Naive thymus-derived CD4-positive, alpha-beta T cell (primary cell): Measurements from ENCODE around the gene PDXP. TPM values are rescaled to one million over a fixed set of nuclear protein-coding genes. Genes with fewer than 3 reads are reported as not detected.
"Not testable (repeated sequence)": the region's sequence is repeated elsewhere in the genome, so short reads cannot be mapped to it uniquely, and the experiment has no call there.

Source experiments
- ATAC-seq: fragments of 150-1000 bp; cut with Tn5 transposase; 2 replicates; pipeline ENCODE4 v1.10.0; 2021; ENCODE audit warnings: mild to moderate bottlenecking, moderate library complexity
- CTCF ChIA-PET: fragments of 350-600 bp; sonication (Branson Sonifier 250); formaldehyde crosslinking; loops from one replicate; lab custom pipeline; 2021; ENCODE audit warnings: antibody characterized with exemption; lab: Charles Lee
- POLR2A ChIA-PET: fragments of 350-600 bp; sonication (Branson Sonifier 250); formaldehyde crosslinking; loops from one replicate; lab custom pipeline; 2021; ENCODE audit warnings: antibody characterized with exemption, inconsistent platforms; lab: Charles Lee
- DNase-seq, 9 donors: peaks; one replicate each; pipeline versions ENCODE4 v3.0.0 to v3.0.0-alpha.2; 2020 to 2022; ENCODE audit warnings: mixed read lengths in 1 of 9
- H3K27ac ChIP-seq: one replicate; pipeline ENCODE4 v1.7.0; 2013; ENCODE audit warnings: mild to moderate bottlenecking, low read depth, low read length, moderate library complexity
- H3K27me3 ChIP-seq, 2 donors: one replicate each; pipeline ENCODE4 v1.7.0; 2013; ENCODE audit warnings: low read length in 2 of 2, mild to moderate bottlenecking in 2 of 2, moderate library complexity in 2 of 2; ENCODE audit not compliant: control insufficient read depth in 2 of 2, insufficient read depth in 2 of 2
- H3K36me3 ChIP-seq, 3 experiments: 1 replicate in 2 of 3; 2 replicates in 1 of 3; pipeline ENCODE4 v1.7.0; 2013; ENCODE audit warnings: low read length in 3 of 3, mild to moderate bottlenecking in 3 of 3, moderate library complexity in 1 of 3; ENCODE audit not compliant: insufficient read depth in 3 of 3, control insufficient read depth in 2 of 3
- H3K4me1 ChIP-seq, 2 donors: one replicate each; pipeline ENCODE4 v1.7.0; 2013; ENCODE audit warnings: low read length in 2 of 2, mild to moderate bottlenecking in 2 of 2, moderate library complexity in 1 of 2; ENCODE audit not compliant: control insufficient read depth in 2 of 2, insufficient read depth in 2 of 2
- H3K4me3 ChIP-seq: 2 replicates; pipeline ENCODE4 v1.7.0; 2013; ENCODE audit warnings: mild to moderate bottlenecking, low read length
- H3K9me3 ChIP-seq, 3 experiments: 1 replicate in 2 of 3; 2 replicates in 1 of 3; pipeline ENCODE4 v1.7.0; 2013; ENCODE audit warnings: low read length in 3 of 3; ENCODE audit not compliant: control insufficient read depth in 2 of 3
- H3K27ac Mint-ChIP-seq, 9 donors: one replicate each; pipeline ENCODE4 v1.8.0; 2020 to 2022; ENCODE audit warnings: mixed read lengths in 9 of 9, mild to moderate bottlenecking in 8 of 9, moderate library complexity in 5 of 9, inconsistent platforms in 2 of 9
- H3K27me3 Mint-ChIP-seq, 5 donors: one replicate each; pipeline ENCODE4 v1.8.0; 2021 to 2022; ENCODE audit warnings: mixed read lengths in 5 of 5, mild to moderate bottlenecking in 1 of 5
- H3K36me3 Mint-ChIP-seq, 5 donors: one replicate each; pipeline ENCODE4 v1.8.0; 2020 to 2022; ENCODE audit warnings: mixed read lengths in 5 of 5, mild to moderate bottlenecking in 3 of 5, inconsistent platforms in 1 of 5
- H3K4me1 Mint-ChIP-seq, 7 donors: one replicate each; pipeline ENCODE4 v1.8.0; 2020 to 2022; ENCODE audit warnings: mixed read lengths in 7 of 7, mild to moderate bottlenecking in 3 of 7, inconsistent platforms in 1 of 7
- H3K4me3 Mint-ChIP-seq, 10 donors: one replicate each; pipeline ENCODE4 v1.8.0; 2020 to 2022; ENCODE audit warnings: mild to moderate bottlenecking in 10 of 10, mixed read lengths in 10 of 10, moderate library complexity in 6 of 10, inconsistent platforms in 2 of 10
- H3K9me3 Mint-ChIP-seq, 11 donors: one replicate each; pipeline ENCODE4 v1.8.0; 2020 to 2022; ENCODE audit warnings: mixed read lengths in 11 of 11, mild to moderate bottlenecking in 4 of 11, inconsistent platforms in 1 of 11, moderate library complexity in 1 of 11
- intact Hi-C, 2 donors: fragments of 100-400 bp; cut with micrococcal nuclease; formaldehyde crosslinking; loops; one replicate each; pipeline ENCODE4 v1.15.1; 2023
- polyA plus RNA-seq, 2 donors: library from polyadenylated mRNA; unstranded; fragments of 300-500 nt; fragmentation: Illumina TruSeq; gene quantifications; one replicate each; pipeline ENCODE4 v1.2.3, GENCODE V29; 2021
- total RNA-seq, 6 experiments: library from RNA in 5 of 6; stranded (reverse) in 5 of 6; gene quantifications; 1 replicate in 5 of 6; 2 replicates in 1 of 6; pipeline ENCODE4 v1.2.3 and lab custom pipeline; 2021 to 2026

The PDXP gene
- total and polyA plus RNA-seq, 7 experiments from 2014 or later, result 1.9 to 27.4 (median 4.9) TPM

GRCh38 chr22:37692627-37693285, 34.2 kb downstream of the PDXP start:
- H3K9me3 ChIP-seq, result no peaks in the 10 kb centered on the region
- peaks cover 0 to 60% (median 6%) of the 10 kb centered on the region in 3 experiments for H3K36me3 ChIP-seq
- no peaks in the 10 kb centered on the region for H3K27me3 Mint-ChIP-seq
- H3K27ac ChIP-seq, result no peak overlapping the region
- H3K9me3 Mint-ChIP-seq, result no peaks in the 10 kb centered on the region
- H3K27me3 ChIP-seq, result no peaks in the 10 kb centered on the region
- peak overlapping the region in 1 of 9 donors; percentile 7 for H3K27ac Mint-ChIP-seq
- DNase-seq, result no peak
- POLR2A ChIA-PET, result interaction anchor here (0.6 kb wide), 1 partner anchor 22 kb away, joined by 3 read pairs; no protein-coding TSS in a partner anchor
- intact Hi-C loops, result no loop called here
- H3K4me1 Mint-ChIP-seq, result peaks cover 13 to 31% (median 23%) of the 10 kb centered on the region in 7 donors
- H3K36me3 Mint-ChIP-seq, result peaks cover 4 to 44% (median 16%) of the 10 kb centered on the region in 5 donors
- no peak for ATAC-seq
- CTCF ChIA-PET, result interaction anchor here (0.7 kb wide), 1 partner anchor 85 kb away, joined by 3 read pairs; no protein-coding TSS in a partner anchor
- no peak overlapping the region for H3K4me3 Mint-ChIP-seq
- H3K4me3 ChIP-seq, result no peak overlapping the region
- H3K4me1 ChIP-seq, result peaks cover under 1 to 15% of the 10 kb centered on the region in 2 donors

- peaks cover 0 to 48% (median 0%) of the 10 kb centered on the region in 3 experiments for H3K36me3 ChIP-seq
- POLR2A ChIA-PET, intact Hi-C loops, H3K4me3 Mint-ChIP-seq, CTCF ChIA-PET, ATAC-seq, H3K27me3 Mint-ChIP-seq, H3K9me3 Mint-ChIP-seq, H3K27ac ChIP-seq, H3K27me3 ChIP-seq, DNase-seq, H3K27ac Mint-ChIP-seq, H3K4me3 ChIP-seq, H3K9me3 ChIP-seq: not testable (repeated sequence)
- H3K36me3 Mint-ChIP-seq, result peaks cover 4 to 35% (median 9%) of the 10 kb centered on the region in 5 donors
- peaks cover 0 to 14% of the 10 kb centered on the region in 2 donors for H3K4me1 ChIP-seq
- H3K4me1 Mint-ChIP-seq, result peaks cover 12 to 23% (median 15%) of the 10 kb centered on the region in 7 donors
Measured at GRCh38 chr22:37694131-37694530, 35.6 kb downstream of the PDXP start.

GRCh38 chr22:37696260-37696656, 37.7 kb downstream of the PDXP start:
- Mint-ChIP-seq H3K4me3 (peak overlapping the region in 9 of 10 donors; percentile 36 to 73 (median 69)), H3K27ac (peak overlapping the region in 3 of 9 donors; percentile 41 to 83 (median 52)), H3K4me1 (peaks cover 12 to 19% (median 15%) of the 10 kb centered on the region in 7 donors), H3K36me3 (peaks cover 4 to 26% (median 6%) of the 10 kb centered on the region in 5 donors)
- not testable (repeated sequence) for H3K9me3 Mint-ChIP-seq, H3K4me3 ChIP-seq, H3K9me3 ChIP-seq, H3K27ac ChIP-seq, DNase-seq, ATAC-seq, H3K27me3 Mint-ChIP-seq, H3K27me3 ChIP-seq
- POLR2A ChIA-PET, result interaction anchor here (0.5 to 0.8 kb wide), 3 partner anchors 26 to 87 kb away, joined by 3 to 5 read pairs (median 4); no protein-coding TSS in a partner anchor
- peaks cover 0 to 30% (median 0%) of the 10 kb centered on the region in 3 experiments for H3K36me3 ChIP-seq
- intact Hi-C loops, result loop anchor here in 1 of 2 donors (1.0 to 2.0 kb wide), 2 partner anchors 38 to 51 kb away; partner anchors contain the start of gene PDXP
- CTCF ChIA-PET, result interaction anchor here (0.6 to 1.4 kb wide), 3 partner anchors 53 to 715 kb away, joined by 3 to 5 read pairs (median 4); no protein-coding TSS in a partner anchor
- peaks cover 0 to 14% of the 10 kb centered on the region in 2 donors for H3K4me1 ChIP-seq

- Mint-ChIP-seq H3K27me3 (no peaks in the 10 kb centered on the region), H3K4me1 (peaks cover 12 to 23% (median 15%) of the 10 kb centered on the region in 7 donors), H3K9me3 (no peaks in the 10 kb centered on the region), H3K36me3 (peaks cover 4 to 21% (median 6%) of the 10 kb centered on the region in 5 donors), H3K4me3 (peak within 1 kb of the TSS in 9 of 10 donors; percentile 36 to 73 (median 69)), H3K27ac (peak within 1 kb of the TSS in 5 of 9 donors; percentile 12 to 83 (median 59))
- ATAC-seq (peak; percentile 100), DNase-seq (peak; percentile 73 to 95 (median 81))
- Histone ChIP-seq H3K36me3 (peaks cover 0 to 24% (median 0%) of the 10 kb centered on the region in 3 experiments), H3K27ac (no peak within 1 kb of the TSS), H3K4me1 (peaks cover 0 to 14% of the 10 kb centered on the region in 2 donors), H3K4me3 (no peak within 1 kb of the TSS), H3K9me3 (no peaks in the 10 kb centered on the region), H3K27me3 (no peaks in the 10 kb centered on the region)
- ChIA-PET POLR2A (interaction anchor here (0.8 kb wide), 1 partner anchor 38 kb away, joined by 3 read pairs; the partner anchor contains the start of gene PDXP), CTCF (interaction anchor here (0.6 to 1.4 kb wide), 3 partner anchors 54 to 714 kb away, joined by 3 to 5 read pairs (median 4); no protein-coding TSS in a partner anchor)
- intact Hi-C loops, result loop anchor here in 1 of 2 donors (1.0 to 2.0 kb wide), 2 partner anchors 39 to 50 kb away; partner anchors contain the start of gene PDXP
Measured at GRCh38 chr22:37696657-37697537, 38.4 kb downstream of the PDXP start, which contains the start of gene TRIOBP. TSS of gene TRIOBP (plus strand) at chr22:37697048. CDS start at chr22:37701366, 4,318 bp downstream.

- no peaks in the 10 kb centered on the region for H3K9me3 Mint-ChIP-seq
Measured at GRCh38 chr22:37697538-37697835, 39.0 kb downstream of the PDXP start.

More at GRCh38 chr22:37697538-37697835, 39.0 kb downstream of the PDXP start:
- peaks cover 0 to 14% of the 10 kb centered on the region in 2 donors for H3K4me1 ChIP-seq
- ChIA-PET CTCF (no interaction called here), POLR2A (interaction anchor here (0.8 kb wide), 1 partner anchor 39 kb away, joined by 3 read pairs; the partner anchor contains the start of gene PDXP)
- Mint-ChIP-seq H3K4me3 (no peak overlapping the region), H3K27me3 (no peaks in the 10 kb centered on the region), H3K4me1 (peaks cover 12 to 23% (median 15%) of the 10 kb centered on the region in 7 donors), H3K27ac (no peak overlapping the region), H3K36me3 (peaks cover under 1 to 15% (median 6%) of the 10 kb centered on the region in 5 donors)
- H3K4me3 ChIP-seq, result no peak overlapping the region
- intact Hi-C loops, result loop anchor here in 1 of 2 donors (2.0 kb wide), 1 partner anchor 49 kb away; no protein-coding TSS in a partner anchor
- DNase-seq (no peak), ATAC-seq (no peak)
- no peaks in the 10 kb centered on the region for H3K27me3 ChIP-seq
- no peak overlapping the region for H3K27ac ChIP-seq
- no peaks in the 10 kb centered on the region for H3K9me3 ChIP-seq
- peaks cover 0 to 18% (median 0%) of the 10 kb centered on the region in 3 experiments for H3K36me3 ChIP-seq
